Renal pelvis (tissue), 4 donors: Measurements from ENCODE around the gene GOLM1. TPM values are rescaled to one million over a fixed set of nuclear protein-coding genes. Genes with fewer than 3 reads are reported as not detected.

Experiments
- DNase-seq: peaks from one replicate; pipeline ENCODE4 v3.0.0-alpha.2; 2013
- polyA plus RNA-seq, 3 donors: library from polyadenylated mRNA; unstranded; fragments of 120-200 nt; gene quantifications; one replicate each; pipeline ENCODE4 v1.2.1, GENCODE V29; 2013; ENCODE audit not compliant: insufficient read length in 3 of 3

GOLM1 gene
- polyA plus RNA-seq, 3 donors: 142 to 154 (median 148) TPM

GRCh38 chr9:86009133-86009532, 90.2 kb downstream of the GOLM1 start:
- no peak for DNase-seq

- DNase-seq: no peak
Measured at GRCh38 chr9:86005253-86005775, 94.0 kb downstream of the GOLM1 start.

GRCh38 chr9:85995599-85995998, 103.8 kb downstream of the GOLM1 start:
- no peak for DNase-seq

- no peak for DNase-seq
Measured at GRCh38 chr9:85995097-85995496, 104.3 kb downstream of the GOLM1 start.

- no peak for DNase-seq
Measured at GRCh38 chr9:85994191-85994590, 105.2 kb downstream of the GOLM1 start.

GRCh38 chr9:85987236-85987635, 112.1 kb downstream of the GOLM1 start:
- no peak for DNase-seq

- DNase-seq: no peak
Measured at GRCh38 chr9:85984457-85984856, 114.9 kb downstream of the GOLM1 start.

GRCh38 chr9:85981369-85981768, 118.0 kb downstream of the GOLM1 start:
- DNase-seq: no peak

GRCh38 chr9:85978496-85978895, 120.9 kb downstream of the GOLM1 start:
- no peak for DNase-seq

Other genes starting within 250 kb of the GOLM1 start
- gene NAA35, start 158.4 kb downstream of the GOLM1 start, polyA plus RNA-seq: 10 to 100 TPM; 31.9 to 35.7 (median 33.8) TPM
- under 1 TPM in 2 of 3 donors, not detected in 1; 0.10 to 0.13 TPM for gene C9orf153, start 160.1 kb upstream of the GOLM1 start, polyA plus RNA-seq
- 10 to 100 TPM; 51.6 to 54.9 (median 53.9) TPM for gene ISCA1, start 183.0 kb upstream of the GOLM1 start, polyA plus RNA-seq